22Rv1 (cell line): ENCODE data around the gene GPRIN1.

Experiments used
- CTCF ChIP-seq: fragments of 450-650 bp; IDR thresholded peaks from 2 replicates; pipeline ENCODE4 v1.5.1; 2017; ENCODE audit warnings: mild to moderate bottlenecking
- ZFX ChIP-seq: fragments of 450-650 bp; IDR thresholded peaks from 2 replicates; pipeline ENCODE4 v1.6.1; 2017; ENCODE audit warnings: antibody characterized with exemption, borderline replicate concordance

- TF ChIP-seq CTCF = no peak
- TF ChIP-seq ZFX = no peak
Observed at GRCh38 chr5:176564002-176564401, 46.0 kb downstream of the GPRIN1 start.
